ENCODE results near the gene TAMM41.

The TAMM41 gene

DNA sequence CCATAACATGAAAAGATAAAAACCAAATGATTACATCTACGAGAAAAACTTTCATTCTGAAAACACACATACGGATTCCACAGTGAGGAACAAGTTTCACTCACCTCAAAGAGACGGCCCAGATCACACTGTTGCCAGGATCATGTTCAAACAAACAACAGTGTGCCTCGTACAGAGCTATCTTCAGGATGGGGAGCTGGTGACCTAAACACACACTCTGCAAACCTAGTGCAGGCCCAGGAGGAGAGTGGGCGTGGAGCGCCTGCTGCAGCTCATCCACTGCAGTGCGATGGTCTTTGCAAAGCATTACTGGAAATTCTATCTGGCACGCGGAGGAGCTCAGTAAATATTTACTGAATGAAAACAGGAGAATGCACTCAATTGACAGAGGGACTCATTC, 38.5 kb downstream of the TAMM41 start:
- Histone ChIP-seq H3K9me3 (ENCODE audit: control insufficient read depth, insufficient read depth, low read depth, low read length) (no peaks in the 10 kb centered on the region), H3K27ac (ENCODE audit: extremely low read depth, low read depth, low read length) (no peak overlapping the region), H3K4me1 (ENCODE audit: control insufficient read depth, insufficient read depth, low read length) (no peaks in the 10 kb centered on the region), H3K36me3 (ENCODE audit: control insufficient read depth in 2 of 2, insufficient read depth in 1 of 2, low read length in 2 of 2) (peaks cover 31 to 64% of the 10 kb centered on the region in 2 experiments), H3K4me3 (ENCODE audit: low read depth, low read length) (no peak overlapping the region)
- CTCF ChIA-PET = interaction anchor here (0.8 kb wide), 1 partner anchor 34 kb away, joined by 7 read pairs; no protein-coding TSS in a partner anchor
- POLR2A ChIA-PET = no interaction called here
- TF ChIP-seq ZNF354C (tag by site-specific recombination; IDR thresholded peaks at IDR 0.05; ENCODE audit: borderline replicate concordance, low read depth) = no peak
- TF ChIP-seq MYNN (tag by site-specific recombination; IDR thresholded peaks at IDR 0.05; ENCODE audit: borderline replicate concordance) = no peak
- no peak for TF ChIP-seq ZBTB1 (tag by site-specific recombination; IDR thresholded peaks at IDR 0.05)
- TF ChIP-seq, protein P1, sequence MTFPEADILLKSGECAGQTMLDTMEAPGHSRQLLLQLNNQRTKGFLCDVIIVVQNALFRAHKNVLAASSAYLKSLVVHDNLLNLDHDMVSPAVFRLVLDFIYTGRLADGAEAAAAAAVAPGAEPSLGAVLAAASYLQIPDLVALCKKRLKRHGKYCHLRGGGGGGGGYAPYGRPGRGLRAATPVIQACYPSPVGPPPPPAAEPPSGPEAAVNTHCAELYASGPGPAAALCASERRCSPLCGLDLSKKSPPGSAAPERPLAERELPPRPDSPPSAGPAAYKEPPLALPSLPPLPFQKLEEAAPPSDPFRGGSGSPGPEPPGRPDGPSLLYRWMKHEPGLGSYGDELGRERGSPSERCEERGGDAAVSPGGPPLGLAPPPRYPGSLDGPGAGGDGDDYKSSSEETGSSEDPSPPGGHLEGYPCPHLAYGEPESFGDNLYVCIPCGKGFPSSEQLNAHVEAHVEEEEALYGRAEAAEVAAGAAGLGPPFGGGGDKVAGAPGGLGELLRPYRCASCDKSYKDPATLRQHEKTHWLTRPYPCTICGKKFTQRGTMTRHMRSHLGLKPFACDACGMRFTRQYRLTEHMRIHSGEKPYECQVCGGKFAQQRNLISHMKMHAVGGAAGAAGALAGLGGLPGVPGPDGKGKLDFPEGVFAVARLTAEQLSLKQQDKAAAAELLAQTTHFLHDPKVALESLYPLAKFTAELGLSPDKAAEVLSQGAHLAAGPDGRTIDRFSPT (tag by site-specific recombination; IDR thresholded peaks at IDR 0.05) = no peak
- TF ChIP-seq, protein P2, sequence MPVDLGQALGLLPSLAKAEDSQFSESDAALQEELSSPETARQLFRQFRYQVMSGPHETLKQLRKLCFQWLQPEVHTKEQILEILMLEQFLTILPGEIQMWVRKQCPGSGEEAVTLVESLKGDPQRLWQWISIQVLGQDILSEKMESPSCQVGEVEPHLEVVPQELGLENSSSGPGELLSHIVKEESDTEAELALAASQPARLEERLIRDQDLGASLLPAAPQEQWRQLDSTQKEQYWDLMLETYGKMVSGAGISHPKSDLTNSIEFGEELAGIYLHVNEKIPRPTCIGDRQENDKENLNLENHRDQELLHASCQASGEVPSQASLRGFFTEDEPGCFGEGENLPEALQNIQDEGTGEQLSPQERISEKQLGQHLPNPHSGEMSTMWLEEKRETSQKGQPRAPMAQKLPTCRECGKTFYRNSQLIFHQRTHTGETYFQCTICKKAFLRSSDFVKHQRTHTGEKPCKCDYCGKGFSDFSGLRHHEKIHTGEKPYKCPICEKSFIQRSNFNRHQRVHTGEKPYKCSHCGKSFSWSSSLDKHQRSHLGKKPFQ (tag by site-specific recombination; IDR thresholded peaks at IDR 0.05) = no peak
- TF ChIP-seq ZBTB48 (tag by site-specific recombination; IDR thresholded peaks at IDR 0.05) = no peak
- no peak for TF ChIP-seq HOXD13 (CRISPR knock-in tag; IDR thresholded peaks at IDR 0.05; ENCODE audit: borderline replicate concordance)
- TF ChIP-seq BCL11A (tag by site-specific recombination; IDR thresholded peaks at IDR 0.05; ENCODE audit: low read depth) = no peak
- no peak for TF ChIP-seq ZNF585B (tag by site-specific recombination; IDR thresholded peaks at IDR 0.05)
- TF ChIP-seq ZNF791 (tag by site-specific recombination; IDR thresholded peaks at IDR 0.05) = no peak
- TF ChIP-seq REPIN1 (tag by site-specific recombination; IDR thresholded peaks at IDR 0.05; ENCODE audit: low read depth) = no peak
- TF ChIP-seq RBAK (tag by site-specific recombination; IDR thresholded peaks at IDR 0.05) = no peak
- no peak for TF ChIP-seq ZNF174 (tag by site-specific recombination; IDR thresholded peaks at IDR 0.05)

DNA sequence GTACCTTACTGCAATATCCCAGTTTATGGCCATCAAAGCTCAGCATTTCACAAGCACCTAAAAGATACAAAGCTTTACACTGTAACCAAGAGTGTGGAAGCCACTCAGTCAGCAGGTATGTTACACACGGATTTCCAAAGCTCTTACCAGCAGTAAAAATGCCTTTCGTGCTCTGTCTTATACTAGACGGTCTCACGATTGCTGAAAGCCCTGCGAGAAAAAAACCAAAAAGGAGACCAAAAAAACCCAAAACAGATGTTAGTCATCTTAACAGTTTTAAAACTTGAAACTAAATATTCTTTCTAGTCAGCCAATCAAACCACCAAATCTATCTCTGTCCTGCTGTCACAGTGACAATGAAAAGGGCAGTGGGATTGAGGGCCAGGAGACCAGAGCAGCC, 39.0 kb downstream of the TAMM41 start:
- CTCF ChIA-PET = no interaction called here
- Histone ChIP-seq H3K9me3 (ENCODE audit: control insufficient read depth, insufficient read depth, low read depth, low read length) (no peaks in the 10 kb centered on the region), H3K36me3 (ENCODE audit: control insufficient read depth in 2 of 2, insufficient read depth in 1 of 2, low read length in 2 of 2) (peaks cover 37 to 67% of the 10 kb centered on the region in 2 experiments), H3K4me3 (ENCODE audit: low read depth, low read length) (no peak overlapping the region), H3K4me1 (ENCODE audit: control insufficient read depth, insufficient read depth, low read length) (no peaks in the 10 kb centered on the region), H3K27ac (ENCODE audit: extremely low read depth, low read depth, low read length) (no peak overlapping the region)
- TF ChIP-seq, protein P1 (tag by site-specific recombination; IDR thresholded peaks at IDR 0.05) = no peak
- TF ChIP-seq KLF9 (tag by site-specific recombination; IDR thresholded peaks at IDR 0.05; ENCODE audit: low read depth) (no peak), ZEB2 (tag by site-specific recombination; IDR thresholded peaks at IDR 0.05) (no peak), ZNF549 (tag by site-specific recombination; IDR thresholded peaks at IDR 0.05) (no peak), ZNF16 (tag by site-specific recombination; IDR thresholded peaks at IDR 0.05; ENCODE audit: low read depth) (no peak), ZNF274 (IDR thresholded peaks at IDR 0.05; ENCODE audit: low read length) (no peak), ZNF274 (tag by site-specific recombination; IDR thresholded peaks at IDR 0.05; ENCODE audit: borderline replicate concordance) (no peak), HOXD13 (CRISPR knock-in tag; IDR thresholded peaks at IDR 0.05; ENCODE audit: borderline replicate concordance) (no peak), ZNF114 (tag by site-specific recombination; IDR thresholded peaks at IDR 0.05) (no peak), ZBTB1 (tag by site-specific recombination; IDR thresholded peaks at IDR 0.05) (no peak)
- TF ChIP-seq, protein P3, sequence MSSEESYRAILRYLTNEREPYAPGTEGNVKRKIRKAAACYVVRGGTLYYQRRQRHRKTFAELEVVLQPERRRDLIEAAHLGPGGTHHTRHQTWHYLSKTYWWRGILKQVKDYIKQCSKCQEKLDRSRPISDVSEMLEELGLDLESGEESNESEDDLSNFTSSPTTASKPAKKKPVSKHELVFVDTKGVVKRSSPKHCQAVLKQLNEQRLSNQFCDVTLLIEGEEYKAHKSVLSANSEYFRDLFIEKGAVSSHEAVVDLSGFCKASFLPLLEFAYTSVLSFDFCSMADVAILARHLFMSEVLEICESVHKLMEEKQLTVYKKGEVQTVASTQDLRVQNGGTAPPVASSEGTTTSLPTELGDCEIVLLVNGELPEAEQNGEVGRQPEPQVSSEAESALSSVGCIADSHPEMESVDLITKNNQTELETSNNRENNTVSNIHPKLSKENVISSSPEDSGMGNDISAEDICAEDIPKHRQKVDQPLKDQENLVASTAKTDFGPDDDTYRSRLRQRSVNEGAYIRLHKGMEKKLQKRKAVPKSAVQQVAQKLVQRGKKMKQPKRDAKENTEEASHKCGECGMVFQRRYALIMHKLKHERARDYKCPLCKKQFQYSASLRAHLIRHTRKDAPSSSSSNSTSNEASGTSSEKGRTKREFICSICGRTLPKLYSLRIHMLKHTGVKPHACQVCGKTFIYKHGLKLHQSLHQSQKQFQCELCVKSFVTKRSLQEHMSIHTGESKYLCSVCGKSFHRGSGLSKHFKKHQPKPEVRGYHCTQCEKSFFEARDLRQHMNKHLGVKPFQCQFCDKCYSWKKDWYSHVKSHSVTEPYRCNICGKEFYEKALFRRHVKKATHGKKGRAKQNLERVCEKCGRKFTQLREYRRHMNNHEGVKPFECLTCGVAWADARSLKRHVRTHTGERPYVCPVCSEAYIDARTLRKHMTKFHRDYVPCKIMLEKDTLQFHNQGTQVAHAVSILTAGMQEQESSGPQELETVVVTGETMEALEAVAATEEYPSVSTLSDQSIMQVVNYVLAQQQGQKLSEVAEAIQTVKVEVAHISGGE (tag by site-specific recombination; conservative IDR thresholded peaks at IDR 0.05; ENCODE audit: low read depth) = no peak
- POLR2A ChIA-PET = no interaction called here

Measured in HEK293 (cell line).